HG03565 (cell line): ENCODE data around the gene SEZ6.

ENCODE experiments used
- ATAC-seq: cut with Tn5 transposase; IDR thresholded peaks from one replicate; pipeline ENCODE4 v1.9.1; 2021; ENCODE audit warnings: mild to moderate bottlenecking, moderate library complexity; ENCODE audit not compliant: unreplicated experiment

The SEZ6 gene

DNA sequence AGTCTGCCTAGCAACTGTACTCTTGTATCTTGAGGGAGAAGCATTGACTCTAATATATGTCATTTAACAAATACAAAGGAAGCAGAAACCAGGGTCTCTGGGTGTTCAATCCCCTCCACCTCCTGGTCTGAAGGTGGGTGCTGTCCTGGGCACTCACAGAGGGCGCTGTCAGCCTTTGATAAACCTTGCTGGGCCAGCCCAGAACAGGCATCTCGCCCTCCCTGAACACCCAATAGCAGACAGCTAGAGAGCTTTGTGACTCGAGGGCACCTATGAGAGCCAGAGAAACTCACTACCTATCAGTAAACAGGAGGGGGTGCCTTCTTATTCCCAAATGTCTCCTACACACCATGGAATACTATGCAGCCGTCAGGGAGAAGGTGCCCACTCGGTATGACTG lies 30.8 kb upstream of the SEZ6 start:
- no peak for ATAC-seq

DNA sequence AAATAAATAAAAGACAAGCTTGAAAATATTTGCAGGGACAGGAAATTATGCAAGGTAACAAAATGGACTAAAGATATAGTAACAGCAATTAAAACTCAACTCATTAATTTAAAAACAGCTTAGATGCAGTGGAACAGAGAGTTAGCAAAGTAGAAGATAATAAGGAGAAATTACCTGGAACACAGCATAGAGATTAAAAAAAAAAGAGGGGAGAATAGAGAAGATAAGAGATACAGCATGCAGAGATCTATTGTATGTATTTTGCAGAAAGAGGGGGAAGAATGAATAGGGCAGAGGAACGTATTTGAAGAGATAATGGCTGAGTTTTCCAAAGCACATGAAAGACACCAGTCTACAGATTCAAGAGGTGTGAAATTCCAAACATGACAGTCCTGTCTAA lies 28.7 kb upstream of the SEZ6 start:
- no peak for ATAC-seq

DNA sequence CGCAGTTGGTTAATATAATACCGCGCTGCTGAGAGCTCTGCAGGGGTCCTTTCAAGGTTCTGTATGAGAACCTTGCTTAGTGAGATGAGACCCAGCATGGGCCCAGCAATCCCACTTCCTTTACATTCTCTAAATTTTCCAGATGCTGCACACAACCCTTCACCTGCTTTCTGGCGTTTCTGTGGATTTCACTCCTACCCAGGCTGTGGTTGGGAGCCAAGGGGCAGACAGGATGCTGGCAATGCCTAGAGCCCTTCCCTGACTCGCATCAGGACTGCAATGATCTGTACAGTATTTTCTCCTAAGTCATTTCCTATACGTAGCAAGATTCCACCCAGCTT lies 27.0 kb upstream of the SEZ6 start:
- no peak for ATAC-seq

DNA sequence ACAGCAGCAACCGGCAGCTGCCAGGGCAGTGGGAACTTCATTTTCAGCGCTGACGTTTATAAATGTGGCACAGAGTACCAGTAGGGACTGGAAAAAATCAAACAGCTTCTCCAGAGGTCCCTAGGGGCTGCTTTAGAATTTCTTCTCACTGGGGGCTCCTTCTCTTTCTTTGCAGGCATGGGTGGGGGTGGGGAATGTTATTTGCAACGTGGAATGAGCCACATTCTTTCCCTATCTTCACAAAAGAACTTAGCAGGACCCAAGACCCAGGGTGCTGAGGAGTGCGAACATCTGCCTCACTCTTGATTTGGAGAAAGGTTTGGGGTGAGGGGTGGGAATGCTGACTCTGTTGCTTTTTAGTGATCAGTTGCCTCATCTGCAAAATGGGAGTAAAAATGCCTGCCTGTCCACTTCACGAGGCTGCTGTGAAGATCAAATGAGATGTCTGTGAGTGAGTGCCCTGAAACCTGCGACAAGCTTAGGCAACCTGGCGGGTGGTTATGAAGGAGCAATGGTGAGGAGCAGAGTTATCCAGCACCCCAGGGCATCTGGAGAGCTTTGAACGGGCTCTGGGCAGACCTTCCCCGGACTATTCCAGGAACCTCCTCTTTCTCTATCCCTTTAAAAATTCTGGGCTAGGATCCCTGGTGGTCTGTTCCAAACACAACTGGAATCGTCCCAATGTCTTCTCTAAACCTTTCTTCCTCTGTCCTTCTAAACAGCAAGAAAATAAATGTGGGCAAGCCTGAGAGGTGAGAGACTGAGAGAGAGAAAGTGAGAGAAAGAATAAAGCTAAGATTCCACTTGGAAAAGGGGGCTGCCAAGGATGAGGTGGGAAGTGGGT lies 26.4 kb upstream of the SEZ6 start:
- no peak for ATAC-seq

DNA sequence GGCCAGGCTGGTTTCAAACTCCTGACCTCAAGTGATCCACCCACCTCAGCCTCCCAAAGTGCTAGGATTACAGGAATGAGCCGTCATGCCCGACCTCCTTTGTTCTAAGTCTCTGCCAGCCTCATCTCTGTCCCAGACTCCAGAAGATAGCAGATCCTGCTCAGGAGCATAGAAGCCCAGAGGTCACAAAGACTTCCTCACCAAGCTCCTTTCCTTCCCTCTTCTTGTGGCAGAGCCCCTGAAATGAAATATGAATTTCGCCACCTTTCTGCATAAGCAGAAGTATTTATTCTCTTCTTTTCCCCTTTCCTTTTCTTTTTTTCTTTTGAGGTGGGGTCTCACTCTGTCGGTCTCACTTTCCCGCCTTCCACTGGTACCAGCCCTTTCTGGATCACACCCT lies 25.7 kb upstream of the SEZ6 start:
- no peak for ATAC-seq

DNA sequence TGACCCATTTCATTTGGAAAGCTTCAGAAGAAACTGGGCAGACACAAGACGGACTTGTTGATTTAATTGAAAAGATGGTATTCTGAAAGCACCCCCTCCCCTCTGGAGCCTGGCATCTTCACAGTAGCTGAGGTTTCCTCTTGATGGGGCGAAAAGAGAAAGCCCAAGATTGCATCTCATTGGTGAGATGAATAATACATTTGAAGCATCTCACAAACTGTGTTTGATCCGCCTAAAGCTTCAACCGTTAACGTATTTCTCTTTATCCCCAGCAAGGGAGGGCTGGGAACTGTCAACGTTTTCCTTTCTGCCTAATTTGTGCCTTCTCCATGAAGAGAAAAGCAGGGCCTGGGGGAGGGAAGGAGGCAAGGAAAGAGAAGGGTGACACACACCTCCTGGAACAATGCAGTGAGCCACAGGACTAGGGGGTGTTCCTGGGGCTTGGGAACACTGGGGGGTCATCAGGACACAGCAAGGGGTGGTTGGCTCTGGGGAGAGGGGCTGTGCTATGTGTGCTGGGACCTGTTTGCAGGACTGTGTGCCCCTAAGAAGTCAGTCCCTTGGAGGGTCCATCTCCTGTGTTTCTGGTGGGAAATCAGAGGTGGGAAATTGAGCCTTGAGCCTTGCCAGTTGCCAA lies 18.6 kb upstream of the SEZ6 start:
- no peak for ATAC-seq

DNA sequence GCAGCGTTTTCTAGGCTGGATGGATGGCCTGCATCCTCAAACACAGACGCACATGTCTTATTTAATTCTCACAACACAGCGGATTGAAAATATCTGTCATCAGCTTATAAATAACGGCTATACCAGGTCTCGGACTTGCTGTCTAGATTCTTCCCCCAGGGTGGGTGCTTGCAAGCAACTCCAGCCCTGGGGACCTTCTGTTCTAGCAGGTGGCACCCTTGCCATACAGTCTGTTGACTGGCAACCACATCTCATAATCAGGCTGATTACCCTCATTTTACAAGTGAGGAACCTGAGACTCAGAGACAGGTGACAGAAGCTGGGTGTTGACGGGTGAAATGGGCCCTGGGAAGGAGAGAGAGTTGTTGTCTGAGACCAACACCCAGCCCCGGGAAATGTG lies 16.2 kb upstream of the SEZ6 start:
- no peak for ATAC-seq

DNA sequence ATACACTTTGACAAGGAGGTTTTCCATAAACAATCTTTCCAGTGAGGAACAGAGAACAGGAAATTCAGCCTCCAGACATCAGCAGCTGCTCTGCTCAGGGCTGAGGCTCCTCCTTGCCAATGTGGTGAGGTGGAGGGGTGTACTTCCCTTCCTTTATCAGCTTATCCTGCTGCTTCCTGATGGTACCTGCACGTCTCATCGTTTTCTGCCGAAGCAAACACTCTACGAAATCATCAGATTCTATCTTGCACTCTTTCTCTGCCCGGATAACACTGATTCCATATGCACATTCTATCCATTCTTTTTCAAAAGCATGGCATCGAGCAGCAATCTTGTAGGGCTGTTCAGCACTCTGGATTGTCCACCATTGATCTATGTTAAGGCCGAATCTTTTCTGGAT lies 15.4 kb upstream of the SEZ6 start:
- no peak for ATAC-seq

DNA sequence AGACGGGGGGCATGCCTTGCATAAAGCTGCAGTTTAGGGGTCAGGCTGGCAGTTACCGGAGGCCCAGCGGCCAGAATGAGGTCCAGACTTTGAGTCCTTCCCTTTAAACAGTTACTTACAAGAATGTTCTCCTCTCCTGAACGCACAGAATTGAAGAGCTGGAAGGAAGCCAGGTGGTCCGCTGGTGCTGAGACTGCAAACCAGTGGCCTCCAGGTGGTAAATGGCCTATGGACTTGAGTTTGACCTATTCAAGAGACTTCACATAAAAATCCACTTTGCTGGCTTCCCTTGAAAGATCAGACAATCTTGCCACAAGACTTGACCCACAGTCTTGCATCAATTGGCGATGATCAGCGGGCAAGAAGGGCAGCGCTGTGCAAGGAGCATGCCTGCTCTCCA lies 14.7 kb upstream of the SEZ6 start:
- ATAC-seq = no peak

DNA sequence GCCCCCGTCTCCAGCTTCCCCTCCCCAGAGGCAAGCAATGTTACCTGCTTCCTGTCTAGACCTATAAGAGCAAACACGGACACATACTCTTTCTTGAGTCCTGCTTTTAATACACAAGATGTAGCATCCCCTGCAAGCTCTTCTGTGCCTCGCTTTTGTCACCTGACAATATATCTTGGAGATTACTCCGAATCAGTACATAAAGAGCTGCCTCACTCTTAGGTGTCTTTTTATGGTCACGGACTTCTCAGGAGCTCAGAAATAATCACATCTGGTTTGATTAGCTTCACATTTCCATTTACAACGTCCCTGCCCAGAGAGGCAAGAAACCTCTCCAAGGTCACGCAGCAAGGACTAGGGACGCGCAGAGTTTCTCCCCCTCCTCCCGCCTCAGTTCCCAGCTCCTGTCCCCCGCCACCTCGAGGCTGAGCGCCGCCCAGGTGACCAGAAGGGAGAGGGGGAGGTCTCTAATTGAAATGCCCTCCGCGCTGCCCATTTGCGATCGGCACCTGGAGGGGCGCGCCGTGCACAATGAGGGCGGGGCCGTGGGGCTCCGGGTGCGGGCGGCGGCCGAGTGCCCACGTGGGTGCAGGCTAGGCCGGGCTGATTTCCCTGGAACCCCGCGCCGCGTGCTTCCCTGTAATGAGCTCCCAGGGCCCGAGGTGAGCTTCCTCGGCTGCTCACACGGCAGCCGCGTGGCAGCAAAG lies 13.8 kb upstream of the SEZ6 start:
- ATAC-seq = no peak

DNA sequence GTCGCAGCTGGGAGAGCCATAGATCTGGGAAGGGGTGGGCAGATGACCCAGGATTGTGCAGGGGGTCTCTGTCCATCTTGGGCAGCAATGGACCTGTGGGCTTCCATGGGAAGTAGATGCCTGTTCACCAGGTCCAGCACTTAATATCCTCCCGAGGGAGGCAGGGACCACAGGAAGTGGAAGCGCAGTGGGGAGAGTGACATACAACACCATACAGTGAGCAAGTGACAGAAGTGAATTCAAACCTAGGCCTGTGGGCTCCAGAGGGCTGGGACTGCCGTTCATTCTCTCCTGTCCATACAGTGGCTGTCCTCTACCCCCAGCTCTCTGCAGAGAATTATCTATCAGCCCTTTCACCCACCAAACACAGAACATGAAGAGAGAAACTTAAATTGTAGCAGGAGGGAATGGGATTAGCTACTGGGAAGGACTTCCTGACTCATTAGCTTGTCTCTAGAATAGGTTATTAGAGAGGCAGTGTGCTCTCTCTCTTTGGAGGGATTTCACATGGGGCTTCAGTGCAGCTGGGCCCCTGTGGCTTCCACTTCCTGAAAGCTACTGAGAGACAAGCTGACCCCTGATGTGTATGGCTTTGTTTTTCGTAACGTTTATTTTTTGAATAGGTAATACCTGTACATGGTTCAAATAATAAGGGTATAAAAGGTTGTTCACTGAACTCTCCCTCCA lies 13.1 kb upstream of the SEZ6 start:
- no peak for ATAC-seq

DNA sequence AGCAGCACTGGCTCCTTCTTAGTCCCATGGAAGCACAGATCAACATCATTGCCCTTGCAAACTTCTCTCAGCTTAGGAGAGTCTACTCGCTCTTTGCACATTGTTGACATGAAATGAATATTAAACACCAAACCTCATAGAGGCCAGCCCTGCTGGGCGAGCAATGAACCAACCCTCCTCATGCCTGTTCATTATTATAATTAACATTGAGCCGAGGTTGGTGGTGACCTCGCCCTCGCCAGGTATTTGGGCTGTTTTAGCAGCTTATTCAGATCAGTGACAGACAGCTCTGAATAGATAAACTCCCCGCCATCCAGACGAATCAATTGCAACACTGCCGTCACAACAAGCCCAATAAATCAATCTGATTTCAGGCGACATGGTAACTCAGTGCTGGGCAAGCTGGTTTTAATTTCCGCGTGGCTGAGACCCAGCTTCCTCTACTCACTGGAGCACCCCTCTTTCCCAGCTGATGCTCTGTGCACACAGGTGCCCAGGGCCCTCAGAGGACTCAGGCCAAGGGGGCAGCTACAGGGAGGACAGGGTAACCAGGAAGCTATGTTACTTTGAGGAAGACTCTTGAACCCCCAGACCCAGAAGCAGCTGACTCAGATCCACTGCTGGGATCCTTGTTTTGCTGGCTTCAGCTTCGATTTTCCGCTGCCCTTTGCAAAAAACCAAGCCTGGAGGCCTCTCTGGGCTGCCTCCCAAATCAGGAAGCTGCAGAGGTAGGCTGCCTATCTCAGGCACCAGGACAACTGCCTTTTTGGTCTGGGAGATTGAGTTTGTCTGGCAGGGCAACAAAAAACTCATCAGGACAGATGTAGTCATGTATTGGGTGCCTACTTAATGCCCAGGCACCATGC lies 10.7 kb upstream of the SEZ6 start:
- ATAC-seq = no peak

DNA sequence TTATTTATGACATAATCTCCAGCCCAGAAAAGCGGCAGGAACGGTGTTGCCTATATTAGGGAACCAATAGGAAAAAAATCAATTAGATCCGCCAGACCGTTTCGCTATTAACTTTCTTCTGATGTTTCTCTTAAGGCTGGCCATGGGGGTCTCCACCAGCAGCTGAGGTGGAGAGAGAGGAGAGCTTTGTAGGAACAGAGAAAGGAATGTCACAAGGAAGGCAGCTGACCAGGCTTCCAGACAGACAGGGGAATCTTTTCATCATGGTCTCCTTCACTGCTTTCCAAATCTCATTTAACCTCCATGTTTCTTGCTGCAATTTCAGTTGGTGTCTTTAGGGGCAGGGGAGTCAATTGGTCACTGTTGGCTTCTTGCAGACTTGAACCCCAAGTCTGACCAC lies 8.9 kb upstream of the SEZ6 start:
- ATAC-seq = no peak

DNA sequence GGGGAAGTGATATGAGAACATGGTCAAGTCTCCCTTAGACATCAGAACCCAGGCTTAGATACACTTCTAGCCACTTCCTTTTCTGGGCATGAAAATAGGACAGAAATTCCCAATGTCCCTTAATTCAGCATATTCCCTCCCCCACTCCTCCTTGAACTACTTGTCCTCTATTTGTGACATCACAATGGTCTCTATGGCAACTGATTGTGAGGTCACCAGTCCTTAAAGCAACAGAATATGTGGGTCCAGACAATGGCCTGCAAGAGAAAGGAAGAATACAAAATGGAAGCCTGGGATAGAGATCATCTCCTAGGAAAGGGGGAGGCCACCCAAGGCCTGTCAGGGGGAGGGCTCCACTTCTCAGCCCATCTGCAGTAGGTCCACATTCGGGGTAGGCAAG lies 6.7 kb upstream of the SEZ6 start:
- no peak for ATAC-seq

DNA sequence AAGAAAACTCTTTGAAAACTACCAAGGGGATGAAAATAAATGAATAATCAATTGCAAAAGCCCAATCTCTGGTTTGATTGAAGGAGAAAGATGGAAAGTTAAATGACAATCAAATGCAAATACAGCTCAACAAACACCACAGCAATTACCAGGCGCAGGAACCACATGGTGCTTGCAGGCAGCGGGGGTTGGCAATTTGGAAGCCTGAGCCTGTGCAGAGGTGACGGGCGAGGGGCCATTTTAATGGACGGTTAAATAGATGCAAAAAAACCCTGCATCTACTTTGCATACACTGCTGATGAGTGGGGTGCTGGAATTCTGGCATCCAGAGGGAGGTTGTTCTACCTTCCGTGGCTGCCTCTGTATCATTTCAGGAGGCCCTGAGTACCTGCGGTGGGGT lies 4.8 kb upstream of the SEZ6 start:
- ATAC-seq = no peak

DNA sequence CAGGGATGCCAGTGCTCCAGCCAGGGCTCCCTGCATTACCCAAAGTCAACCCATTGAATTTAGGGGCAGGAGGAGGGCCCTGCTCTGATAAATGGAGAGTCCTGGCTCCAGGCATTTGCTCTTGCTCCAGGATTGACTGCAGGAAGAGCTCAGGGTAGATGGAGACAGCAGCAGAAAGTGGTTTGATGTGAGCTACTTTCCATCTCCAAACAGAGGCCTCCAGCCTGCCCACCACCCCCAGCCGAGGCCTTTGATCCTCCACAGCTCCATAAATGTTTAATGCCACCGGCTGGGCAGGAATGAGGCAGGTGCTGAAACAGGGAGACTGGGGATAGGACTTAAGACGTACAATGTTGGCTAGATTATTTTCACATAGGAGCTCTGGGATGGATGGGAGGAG lies 4.3 kb upstream of the SEZ6 start:
- no peak for ATAC-seq

DNA sequence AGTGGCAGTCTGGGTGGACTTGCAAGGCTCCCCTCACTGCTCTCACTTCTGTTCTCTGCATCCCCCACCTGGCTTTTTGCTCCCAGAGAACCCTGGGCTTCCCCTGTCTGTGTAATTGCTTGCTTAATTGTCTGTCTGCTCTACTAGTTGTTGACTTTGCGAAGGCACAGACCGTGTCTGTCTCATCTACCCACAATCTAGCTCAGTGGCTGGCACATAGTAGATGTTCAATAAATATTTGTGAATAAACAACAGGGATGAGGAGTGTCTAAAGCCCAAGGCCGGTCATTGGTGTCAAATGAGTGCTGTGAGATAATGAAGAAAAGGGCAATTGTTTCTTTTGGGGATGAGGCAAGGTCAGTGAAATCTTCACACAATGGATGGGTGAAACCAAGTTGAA lies 2.8 kb upstream of the SEZ6 start:
- no peak for ATAC-seq

DNA sequence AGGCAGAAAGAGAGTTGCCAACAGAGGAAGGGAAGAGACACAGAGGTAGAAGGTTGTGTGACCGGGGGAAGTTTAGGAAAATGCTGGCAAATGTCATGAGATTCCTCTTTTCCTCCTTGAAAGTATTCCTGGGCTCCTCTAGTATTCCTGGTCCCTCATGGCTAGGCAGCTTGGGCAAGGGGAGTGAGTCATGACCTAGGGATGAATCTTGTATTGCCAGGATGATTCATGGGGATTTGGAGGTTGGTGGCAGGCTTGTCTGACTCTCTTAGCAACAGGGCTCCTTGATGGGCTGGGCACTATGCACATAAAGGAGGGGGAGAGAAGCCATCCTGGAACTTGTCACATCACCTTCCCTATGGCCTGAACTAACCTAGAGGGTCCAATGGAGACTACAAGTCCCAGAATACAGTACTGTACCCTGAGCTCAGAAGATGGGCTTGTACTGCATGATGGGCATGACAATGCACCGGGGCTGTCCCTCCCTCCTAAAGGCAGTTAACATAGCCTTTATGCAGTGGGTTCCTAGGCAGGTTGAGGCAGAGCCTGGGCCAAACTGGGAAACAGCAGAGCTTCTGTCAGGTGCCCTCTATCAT lies 2.1 kb upstream of the SEZ6 start:
- no peak for ATAC-seq

DNA sequence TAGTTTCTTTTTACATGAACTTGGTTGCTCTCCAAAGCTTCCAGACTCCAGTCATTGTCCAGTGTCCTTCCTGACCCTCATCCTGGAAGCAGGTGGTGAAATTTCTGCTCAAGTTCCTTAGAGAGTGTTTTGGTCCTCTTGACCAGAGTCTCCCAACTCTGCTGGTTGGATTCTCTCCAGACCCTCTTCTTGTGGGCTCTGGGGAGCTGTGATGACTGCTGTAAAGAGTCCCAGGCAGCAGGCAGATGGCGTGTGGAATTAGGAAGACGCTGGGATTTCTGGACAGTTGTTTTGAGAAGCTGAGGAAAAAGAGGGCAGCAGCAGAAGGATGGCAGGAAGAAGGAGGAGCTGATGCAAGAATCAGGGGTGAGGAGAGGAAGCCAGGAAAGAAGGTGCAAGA lies 1.6 kb upstream of the SEZ6 start:
- ATAC-seq = no peak

DNA sequence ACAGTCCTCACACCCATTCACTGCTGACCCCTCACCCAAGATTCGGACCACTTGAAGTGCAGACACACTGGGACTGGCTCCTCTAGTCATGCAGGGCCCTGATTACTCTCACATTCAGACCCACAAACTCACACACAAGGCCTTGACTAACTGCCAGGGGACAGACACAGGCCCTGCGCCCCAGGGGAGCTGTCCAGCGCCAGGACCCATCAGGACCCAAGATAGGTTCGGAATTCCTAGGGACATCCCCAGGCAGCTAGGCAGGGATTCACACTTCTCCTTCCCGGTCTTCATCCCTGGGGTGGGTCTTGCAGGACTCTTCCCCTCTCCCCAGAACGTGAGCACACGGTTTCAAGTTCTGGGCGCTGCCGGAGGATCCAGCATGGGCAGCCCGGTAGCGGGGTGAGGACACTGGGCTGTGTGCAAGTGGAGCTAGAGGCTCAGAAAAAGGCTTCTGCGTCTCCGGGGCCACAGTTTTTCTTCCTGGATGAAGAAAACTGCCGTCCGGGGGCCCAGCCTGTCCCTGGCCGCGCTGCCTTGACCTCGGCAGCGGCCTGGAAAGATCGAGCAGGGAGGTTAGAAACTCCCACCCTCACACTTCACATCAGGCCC lies 1.6 kb downstream of the SEZ6 start:
- no peak for ATAC-seq
